HEK293 (cell line): ENCODE results near the gene CDK10.

ENCODE experiments used
- AEBP2 ChIP-seq: fragments of 450-650 bp; formaldehyde crosslinking; IDR thresholded peaks from 2 replicates; pipeline ENCODE4 v1.5.1; 2016; ENCODE audit warnings: missing biosample characterization, missing genetic modification characterization, borderline replicate concordance
- EGR2 ChIP-seq: fragments of 450-650 bp; formaldehyde crosslinking; IDR thresholded peaks from 2 replicates; pipeline ENCODE4 v1.5.1; 2016; ENCODE audit warnings: low read depth, missing biosample characterization, missing genetic modification characterization
- ELK4 ChIP-seq: IDR thresholded peaks from 2 replicates; pipeline ENCODE4 v1.6.1; 2011; ENCODE audit warnings: mild to moderate bottlenecking, low read depth, low read length, borderline replicate concordance
- IKZF3 ChIP-seq: fragments of 450-650 bp; IDR thresholded peaks from 2 replicates; pipeline ENCODE4 v1.5.0; 2018; ENCODE audit warnings: missing biosample characterization, mild to moderate bottlenecking, missing genetic modification characterization, moderate library complexity
- KLF1 ChIP-seq: fragments of 450-650 bp; formaldehyde crosslinking; IDR thresholded peaks from 2 replicates; pipeline ENCODE4 v1.5.1; 2016; ENCODE audit warnings: missing biosample characterization, missing genetic modification characterization
- KLF16 ChIP-seq: fragments of 450-650 bp; formaldehyde crosslinking; IDR thresholded peaks from 2 replicates; pipeline ENCODE4 v1.5.1; 2017; ENCODE audit warnings: missing biosample characterization, missing genetic modification characterization
- PATZ1 ChIP-seq: fragments of 450-650 bp; formaldehyde crosslinking; IDR thresholded peaks from 2 replicates; pipeline ENCODE4 v1.5.1; 2016; ENCODE audit warnings: missing biosample characterization, missing genetic modification characterization
- REST ChIP-seq: fragments of 450-650 bp; formaldehyde crosslinking; IDR thresholded peaks from 2 replicates; pipeline ENCODE4 v1.5.1; 2016; ENCODE audit warnings: missing biosample characterization, missing genetic modification characterization
- SP2 ChIP-seq: fragments of 450-650 bp; formaldehyde crosslinking; IDR thresholded peaks from 2 replicates; pipeline ENCODE4 v1.5.1; 2016; ENCODE audit warnings: missing biosample characterization, missing genetic modification characterization
- SP3 ChIP-seq: fragments of 450-650 bp; formaldehyde crosslinking; IDR thresholded peaks from 2 replicates; pipeline ENCODE4 v1.5.1; 2016; ENCODE audit warnings: missing biosample characterization, missing genetic modification characterization
- YY2 ChIP-seq: fragments of 450-650 bp; formaldehyde crosslinking; IDR thresholded peaks from 2 replicates; pipeline ENCODE4 v1.5.1; 2016; ENCODE audit warnings: missing biosample characterization, missing genetic modification characterization
- ZBTB20 ChIP-seq: fragments of 450-650 bp; formaldehyde crosslinking; IDR thresholded peaks from 2 replicates; pipeline ENCODE4 v1.5.1; 2016; ENCODE audit warnings: missing biosample characterization, missing genetic modification characterization
- ZBTB44 ChIP-seq: fragments of 450-650 bp; IDR thresholded peaks from 2 replicates; pipeline ENCODE4 v1.5.1; 2018; ENCODE audit warnings: missing biosample characterization, mild to moderate bottlenecking, missing genetic modification characterization
- ZBTB49 ChIP-seq: fragments of 450-650 bp; formaldehyde crosslinking; IDR thresholded peaks from 2 replicates; pipeline ENCODE4 v1.5.1; 2016; ENCODE audit warnings: missing biosample characterization, missing genetic modification characterization, low read depth
- ZNF184 ChIP-seq: fragments of 450-650 bp; IDR thresholded peaks from 2 replicates; pipeline ENCODE4 v1.5.1; 2018; ENCODE audit warnings: missing biosample characterization, mild to moderate bottlenecking, missing genetic modification characterization
- ZNF19 ChIP-seq: fragments of 450-650 bp; formaldehyde crosslinking; IDR thresholded peaks from 2 replicates; pipeline ENCODE4; 2016; ENCODE audit warnings: missing biosample characterization, missing genetic modification characterization, low read depth
- ZNF214 ChIP-seq: fragments of 450-650 bp; formaldehyde crosslinking; IDR thresholded peaks from 2 replicates; pipeline ENCODE4 v1.5.1; 2017; ENCODE audit warnings: missing biosample characterization, mild to moderate bottlenecking, missing genetic modification characterization, borderline replicate concordance
- ZNF324 ChIP-seq: fragments of 450-650 bp; formaldehyde crosslinking; IDR thresholded peaks from 2 replicates; pipeline ENCODE4 v1.5.1; 2016; ENCODE audit warnings: missing biosample characterization, missing genetic modification characterization
- ZNF335 ChIP-seq: fragments of 450-650 bp; formaldehyde crosslinking; conservative IDR thresholded peaks from 2 replicates; pipeline ENCODE4 v1.5.1; 2016; ENCODE audit warnings: missing biosample characterization, missing genetic modification characterization
- ZNF548 ChIP-seq: fragments of 450-650 bp; formaldehyde crosslinking; IDR thresholded peaks from 2 replicates; pipeline ENCODE4 v1.5.1; 2016; ENCODE audit warnings: missing biosample characterization, missing genetic modification characterization
- ZNF560 ChIP-seq: fragments of 450-650 bp; formaldehyde crosslinking; IDR thresholded peaks from 2 replicates; pipeline ENCODE4 v1.5.1; 2017; ENCODE audit warnings: missing biosample characterization, missing genetic modification characterization, borderline replicate concordance
- ZNF677 ChIP-seq: fragments of 450-650 bp; IDR thresholded peaks from 2 replicates; pipeline ENCODE4 v1.5.0; 2018; ENCODE audit warnings: missing biosample characterization, mild to moderate bottlenecking, missing genetic modification characterization, moderate library complexity
- ZNF701 ChIP-seq: fragments of 450-650 bp; formaldehyde crosslinking; IDR thresholded peaks from 2 replicates; pipeline ENCODE4 v1.5.1; 2016; ENCODE audit warnings: missing biosample characterization, missing genetic modification characterization
- ZNF707 ChIP-seq: fragments of 450-650 bp; formaldehyde crosslinking; IDR thresholded peaks from 2 replicates; pipeline ENCODE4 v1.5.1; 2016; ENCODE audit warnings: missing biosample characterization, missing genetic modification characterization
- ZNF747 ChIP-seq: fragments of 450-650 bp; formaldehyde crosslinking; IDR thresholded peaks from 2 replicates; pipeline ENCODE4 v1.5.1; 2016; ENCODE audit warnings: missing biosample characterization, missing genetic modification characterization
- ZSCAN18 ChIP-seq: fragments of 450-650 bp; formaldehyde crosslinking; IDR thresholded peaks from 2 replicates; pipeline ENCODE4 v1.5.1; 2016; ENCODE audit warnings: missing biosample characterization, missing genetic modification characterization

The CDK10 gene

GRCh38 chr16:89657442-89658220 is 28.9 kb upstream of the CDK10 start, which contains the start of the genes CHMP1A and SPATA33 (continued):
- TF ChIP-seq AEBP2 (no peak), ZBTB20 (tag by site-specific recombination) (no peak; the same call in 1 of the 2 replicates), KLF1 (peak; percentile 82), ZNF701 (tag by site-specific recombination) (no peak), ZBTB44 (no peak), YY2 (tag by site-specific recombination) (peak; percentile 45; the same call in 1 of the 2 replicates), ZNF19 (no peak), REST (no peak), PATZ1 (tag by site-specific recombination) (peak; percentile 37; the same call in 1 of the 2 replicates), ZNF677 (tag by site-specific recombination) (no peak), ZNF184 (tag by site-specific recombination) (no peak), ZNF548 (tag by site-specific recombination) (no peak), ZNF335 (tag by site-specific recombination) (peak; percentile 95), SP3 (peak; percentile 78), ZSCAN18 (tag by site-specific recombination) (no peak), EGR2 (tag by site-specific recombination) (peak; percentile 64), ZNF747 (tag by site-specific recombination) (no peak), ZNF324 (tag by site-specific recombination) (no peak), SP2 (tag by site-specific recombination) (peak; percentile 83), KLF16 (tag by site-specific recombination) (peak; percentile 96), ZNF214 (no peak), ZBTB49 (tag by site-specific recombination) (no peak), IKZF3 (tag by site-specific recombination) (no peak), ZNF707 (tag by site-specific recombination) (no peak), ELK4 (peak; percentile 40; the same call in 1 of the 2 replicates), ZNF560 (no peak)
